ENCODE results near the gene TUBGCP6.
"Not testable (repeated sequence)": the region's sequence is repeated elsewhere in the genome, so short reads cannot be mapped to it uniquely, and the experiment has no call there.

Gene TUBGCP6

DNA sequence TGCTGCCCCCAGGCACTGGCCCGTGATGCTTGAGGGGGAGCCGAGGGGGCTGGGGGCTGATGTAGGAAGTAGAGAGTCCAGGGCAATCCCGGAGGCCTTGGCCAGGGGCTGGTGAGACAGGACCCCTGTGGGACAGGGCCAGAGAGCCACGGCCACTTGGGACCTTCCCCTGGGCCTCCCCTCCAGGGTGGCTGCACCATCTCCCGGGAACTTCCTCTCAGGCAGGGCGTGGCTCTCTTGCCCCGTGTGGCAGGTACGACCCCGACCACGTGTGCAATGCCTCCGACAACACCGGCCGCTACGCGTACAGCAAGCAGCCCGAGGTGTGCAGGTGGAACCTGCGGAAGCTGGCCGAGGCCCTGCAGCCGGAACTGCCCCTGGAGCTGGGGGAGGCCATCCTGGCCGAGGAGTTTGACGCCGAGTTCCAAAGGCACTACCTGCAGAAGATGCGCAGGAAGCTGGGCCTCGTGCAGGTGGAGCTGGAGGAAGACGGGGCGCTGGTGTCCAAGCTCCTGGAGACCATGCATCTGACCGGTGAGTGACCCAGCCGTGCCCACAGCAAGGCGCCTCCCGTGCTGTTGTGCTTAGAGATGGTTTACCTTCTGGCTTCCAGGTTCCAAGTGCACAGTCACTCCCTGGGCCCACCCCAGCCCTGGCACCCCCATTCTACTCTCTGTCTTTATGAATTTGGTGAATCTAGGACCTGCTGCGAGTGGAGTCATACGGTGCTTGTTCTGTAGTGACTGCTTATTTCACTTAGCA lies 34.3 kb downstream of the TUBGCP6 start:
- DNase-seq (ENCODE audit: low read depth, low spot score): no peak

DNA sequence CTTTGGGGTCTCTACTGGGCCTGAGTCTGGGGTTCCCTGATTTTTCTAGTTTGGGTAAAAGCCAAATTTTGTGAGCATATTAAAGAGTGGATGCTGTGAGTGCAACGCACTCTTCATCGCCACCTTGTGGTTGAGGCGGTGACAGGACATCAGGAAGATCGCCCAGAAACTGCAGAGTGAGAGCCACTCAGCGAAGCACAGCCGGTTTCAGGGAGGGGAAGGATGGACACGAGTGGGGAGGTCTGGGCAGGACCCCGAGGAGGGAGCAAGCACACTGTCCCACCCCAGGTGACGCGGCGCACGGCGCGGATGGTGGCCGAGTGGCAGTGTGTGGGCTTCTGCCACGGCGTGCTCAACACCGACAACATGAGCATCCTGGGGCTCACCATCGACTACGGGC lies 34.9 kb downstream of the TUBGCP6 start:
- peak; percentile 27 for DNase-seq (ENCODE audit: low read depth, low spot score)

DNA sequence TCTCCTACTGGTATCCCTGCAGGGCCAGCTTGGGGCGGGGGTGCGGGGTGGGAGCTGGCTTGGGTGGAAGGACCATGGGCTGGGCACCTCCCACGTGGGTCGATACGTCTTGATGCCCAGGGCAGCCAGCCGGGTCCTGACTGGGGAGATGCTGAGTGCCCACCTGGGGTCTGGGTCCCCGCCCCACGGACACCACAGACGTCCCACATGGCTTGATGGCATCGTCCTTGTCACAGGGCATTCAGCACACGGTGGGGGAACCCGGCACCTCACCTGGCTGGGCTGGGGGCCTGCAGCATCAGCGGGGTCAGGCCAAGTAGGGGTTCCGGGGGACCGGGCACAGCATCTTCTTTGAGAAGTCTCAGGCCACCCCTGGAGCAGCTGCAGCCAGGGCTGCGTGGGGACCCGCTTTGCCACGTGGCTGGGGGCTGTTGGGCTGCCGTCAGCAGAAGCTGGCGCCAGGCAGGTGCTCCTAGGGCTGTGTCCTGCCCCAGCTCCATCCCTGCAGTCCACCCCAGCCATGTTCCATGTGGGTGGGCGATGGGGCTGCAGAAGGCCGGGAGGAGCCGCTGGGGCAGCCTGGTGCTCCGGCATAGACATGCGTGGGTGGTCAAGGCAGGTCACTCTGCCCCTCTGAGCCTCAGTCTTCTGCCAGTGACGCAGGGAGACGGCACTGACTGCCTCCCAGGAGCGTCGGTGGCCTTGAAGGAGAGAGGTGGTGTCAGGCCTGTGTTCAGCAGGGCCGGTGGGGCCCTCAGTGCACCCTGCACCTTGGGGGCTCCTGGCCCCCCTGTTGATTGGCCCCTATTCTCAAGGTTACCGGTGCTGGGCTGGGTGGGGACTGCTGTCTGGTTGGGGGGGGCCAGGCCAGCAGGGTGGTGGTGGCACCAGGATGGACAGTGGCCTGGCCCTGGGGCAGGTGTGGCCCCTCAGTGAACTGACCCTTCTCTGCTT lies 35.6 kb downstream of the TUBGCP6 start:
- DNase-seq (ENCODE audit: low read depth, low spot score): no peak

DNA sequence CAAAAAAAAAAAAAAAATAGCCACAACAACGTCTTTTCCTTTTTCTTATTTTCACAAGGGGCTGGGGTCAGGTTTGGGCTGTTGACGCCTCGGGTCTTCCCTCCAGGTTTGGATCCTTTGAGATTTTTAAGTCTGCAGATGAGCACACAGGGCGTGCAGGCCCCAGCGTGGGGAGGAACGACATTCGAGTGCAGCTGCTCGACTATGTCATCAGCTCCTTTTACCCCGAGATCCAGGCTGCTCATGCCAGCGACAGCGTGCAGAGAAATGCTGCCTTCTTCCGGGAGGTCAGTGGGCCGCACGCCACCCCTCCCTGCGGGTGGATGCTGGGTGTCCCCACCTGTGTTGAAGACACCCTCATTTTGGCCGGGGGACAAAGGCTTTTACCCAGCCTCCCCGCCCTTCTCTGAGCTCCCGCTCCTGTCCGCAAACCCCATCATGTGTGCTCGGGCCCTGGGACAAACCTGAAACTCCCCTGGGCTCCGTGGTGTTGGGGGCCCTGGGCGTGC lies 36.3 kb downstream of the TUBGCP6 start:
- no peak for DNase-seq (ENCODE audit: low read depth, low spot score)

DNA sequence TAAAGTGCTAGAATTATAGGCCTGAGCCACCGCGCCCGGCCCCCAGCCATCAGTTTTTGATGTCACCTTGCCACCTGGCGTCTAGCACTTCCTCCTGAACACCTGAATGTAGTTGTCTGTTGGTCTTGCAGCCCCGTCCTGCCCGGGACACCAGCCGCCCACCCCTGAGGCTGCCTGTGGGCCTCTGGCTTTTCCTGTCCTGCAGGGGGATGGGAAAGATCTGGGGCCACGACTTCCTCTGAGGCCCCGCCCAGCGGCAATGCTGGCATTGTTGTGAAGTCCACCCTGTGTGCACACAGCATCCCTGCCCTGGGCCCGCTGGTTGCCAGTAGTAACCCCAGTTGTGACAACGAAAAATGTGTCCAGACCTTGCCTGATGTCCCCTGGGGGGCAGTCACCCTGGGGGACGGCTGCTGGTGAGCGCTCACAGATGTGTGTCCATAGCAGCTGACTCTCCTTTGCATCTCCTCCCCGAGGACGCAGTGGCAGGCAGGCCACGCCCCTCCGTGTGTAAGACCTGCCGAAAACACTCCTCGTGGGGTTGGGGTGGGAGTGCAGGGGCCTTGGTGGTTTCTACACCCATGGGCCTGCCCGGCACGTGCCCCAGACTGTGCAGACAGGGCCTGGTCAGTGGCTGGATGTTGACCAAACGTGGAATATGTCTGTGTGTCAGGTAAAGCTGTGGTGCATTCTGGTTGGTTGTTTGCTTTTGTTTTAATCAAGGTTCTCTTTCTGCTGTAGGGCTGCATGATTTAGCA lies 37.3 kb downstream of the TUBGCP6 start:
- no peak for DNase-seq (ENCODE audit: low read depth, low spot score)

DNA sequence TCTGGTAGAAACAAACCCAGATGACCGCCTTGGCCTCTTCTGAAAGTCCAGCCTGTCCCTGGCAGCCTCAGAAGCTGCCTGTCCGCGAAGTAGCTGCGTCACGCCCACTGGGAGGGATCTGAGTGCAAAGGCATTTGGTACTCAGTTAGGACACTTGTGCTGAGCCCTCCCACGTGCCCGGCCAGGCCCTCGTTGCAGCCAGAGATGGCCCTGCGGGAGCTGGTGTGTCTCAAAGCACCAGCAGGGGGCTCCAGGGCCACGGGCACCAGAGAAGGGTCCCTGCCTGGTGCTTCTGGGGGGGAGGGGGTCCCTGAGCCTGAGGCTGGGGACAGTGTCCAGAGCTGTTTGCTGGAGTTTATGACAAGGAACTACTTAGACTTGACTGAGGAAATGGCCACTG lies 38.2 kb downstream of the TUBGCP6 start:
- no peak for DNase-seq (ENCODE audit: low read depth, low spot score)

DNA sequence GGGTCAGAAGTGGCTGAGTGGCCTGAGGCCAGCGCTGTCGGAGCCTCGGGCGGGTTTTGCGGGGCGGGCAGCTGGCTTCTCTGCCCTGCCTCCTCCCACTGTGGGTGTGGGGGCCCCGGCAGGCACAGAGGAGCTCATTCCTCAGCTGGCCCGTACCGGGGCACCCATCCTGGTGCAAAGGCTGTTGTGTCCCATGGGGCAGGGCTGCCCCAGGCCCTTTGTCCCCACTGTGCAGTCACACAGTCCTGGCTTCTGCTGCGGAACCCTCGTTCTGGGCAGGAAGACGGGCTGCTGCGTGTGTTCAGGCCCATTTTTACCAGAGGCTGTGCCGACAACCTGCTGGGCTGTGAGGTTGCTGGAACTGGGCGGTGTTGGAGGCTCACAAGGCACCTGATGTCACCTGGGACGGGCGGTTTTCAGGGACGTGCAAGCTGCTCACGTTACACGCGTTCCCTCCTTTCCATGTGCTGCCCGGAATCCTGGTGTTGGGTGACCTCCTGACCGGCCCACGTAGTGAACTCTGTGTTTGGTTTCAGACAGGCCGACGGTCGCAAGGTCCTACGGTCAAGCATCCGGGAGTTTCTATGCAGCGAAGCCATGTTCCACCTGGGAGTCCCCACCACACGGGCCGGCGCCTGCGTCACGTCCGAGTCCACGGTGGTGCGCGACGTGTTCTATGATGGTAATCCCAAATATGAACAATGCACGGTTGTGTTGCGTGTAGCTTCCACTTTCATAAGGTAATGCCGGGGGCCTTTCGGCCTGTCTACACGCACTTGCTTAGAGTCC lies 38.8 kb downstream of the TUBGCP6 start:
- DNase-seq (ENCODE audit: low read depth, low spot score): no peak

DNA sequence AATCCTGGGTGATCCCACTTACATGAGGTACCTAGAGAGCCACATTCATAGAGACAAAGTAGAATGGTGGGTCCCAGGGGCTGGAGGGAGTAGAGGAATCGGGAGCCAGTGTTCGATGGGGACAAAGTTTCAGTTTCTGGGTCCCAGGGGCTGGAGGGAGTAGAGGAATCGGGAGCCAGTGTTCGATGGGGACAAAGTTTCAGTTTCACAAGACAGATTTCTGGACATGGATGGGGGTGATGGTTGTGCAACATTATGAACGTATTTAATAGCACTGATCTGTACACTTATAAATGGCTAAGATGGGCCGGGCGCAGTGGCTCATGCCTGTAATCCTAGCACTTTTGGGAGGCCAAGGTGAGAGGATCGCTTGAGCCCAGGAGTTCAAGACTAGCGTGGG lies 39.8 kb downstream of the TUBGCP6 start:
- not testable (repeated sequence) for DNase-seq (ENCODE audit: low read depth, low spot score)

DNA sequence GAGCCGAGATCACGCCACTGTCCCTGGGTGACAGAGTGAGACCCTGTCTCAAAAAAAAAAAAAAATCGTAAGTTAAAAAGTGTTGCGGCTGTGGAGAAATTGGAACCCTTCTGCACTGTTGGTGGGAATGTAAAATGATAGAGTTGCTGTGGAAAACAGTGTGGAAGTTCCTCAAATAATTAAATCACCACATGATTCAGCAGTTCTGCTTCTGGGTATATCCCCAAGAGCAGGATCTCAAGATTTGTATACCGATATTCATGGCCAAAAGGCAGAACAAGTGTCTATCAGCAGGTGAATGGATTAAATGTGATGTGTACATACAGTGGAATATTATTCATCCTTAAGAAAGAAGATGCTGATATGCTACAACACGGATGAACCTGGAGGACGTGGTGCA lies 40.3 kb downstream of the TUBGCP6 start:
- no peak for DNase-seq (ENCODE audit: low read depth, low spot score)

DNA sequence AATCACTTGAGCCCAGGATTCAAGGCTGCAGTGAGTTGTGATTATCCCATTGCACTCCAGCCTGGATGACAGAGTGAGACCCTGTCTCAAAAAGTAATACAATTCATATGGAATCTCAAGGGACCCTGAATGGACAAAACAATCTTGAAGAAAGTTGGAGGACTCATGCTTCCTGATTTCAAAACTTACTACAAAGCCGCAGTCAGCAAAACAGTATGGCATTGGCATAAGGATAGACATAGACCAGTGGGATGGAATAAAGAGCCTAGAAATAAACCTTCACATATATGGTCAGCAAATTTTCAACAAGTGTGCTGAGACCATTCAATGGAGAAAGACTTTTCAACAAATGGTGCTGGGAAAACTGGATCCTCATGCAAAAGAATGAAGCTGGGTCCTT lies 41.5 kb downstream of the TUBGCP6 start:
- DNase-seq (ENCODE audit: low read depth, low spot score): no peak

DNA sequence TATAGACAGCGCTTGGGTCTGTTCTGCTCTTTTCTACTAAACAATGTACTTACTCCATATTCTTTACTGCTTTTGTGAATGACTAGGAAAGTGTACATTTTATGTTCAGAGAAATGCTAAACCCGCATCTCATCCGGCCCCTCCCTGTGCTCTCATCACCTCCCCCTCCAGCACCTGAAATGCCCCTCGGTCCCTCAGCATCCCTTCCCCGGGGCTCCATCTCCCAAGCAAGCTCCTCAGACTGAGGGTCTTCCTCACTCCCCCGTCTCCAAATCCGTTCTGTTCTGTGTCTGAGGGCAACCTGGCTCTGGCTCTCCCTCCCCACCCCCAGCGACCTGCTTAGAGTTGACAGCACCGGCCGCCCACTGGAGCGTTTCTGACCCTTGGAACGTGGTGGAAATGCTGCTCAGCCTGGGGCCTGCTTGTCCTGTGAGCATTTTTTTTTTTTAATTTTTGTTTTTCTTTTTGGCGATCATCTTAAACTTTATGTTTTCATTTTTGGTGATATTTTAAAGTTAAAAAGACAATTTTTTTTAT lies 42.6 kb downstream of the TUBGCP6 start:
- DNase-seq (ENCODE audit: low read depth, low spot score): no peak

DNA sequence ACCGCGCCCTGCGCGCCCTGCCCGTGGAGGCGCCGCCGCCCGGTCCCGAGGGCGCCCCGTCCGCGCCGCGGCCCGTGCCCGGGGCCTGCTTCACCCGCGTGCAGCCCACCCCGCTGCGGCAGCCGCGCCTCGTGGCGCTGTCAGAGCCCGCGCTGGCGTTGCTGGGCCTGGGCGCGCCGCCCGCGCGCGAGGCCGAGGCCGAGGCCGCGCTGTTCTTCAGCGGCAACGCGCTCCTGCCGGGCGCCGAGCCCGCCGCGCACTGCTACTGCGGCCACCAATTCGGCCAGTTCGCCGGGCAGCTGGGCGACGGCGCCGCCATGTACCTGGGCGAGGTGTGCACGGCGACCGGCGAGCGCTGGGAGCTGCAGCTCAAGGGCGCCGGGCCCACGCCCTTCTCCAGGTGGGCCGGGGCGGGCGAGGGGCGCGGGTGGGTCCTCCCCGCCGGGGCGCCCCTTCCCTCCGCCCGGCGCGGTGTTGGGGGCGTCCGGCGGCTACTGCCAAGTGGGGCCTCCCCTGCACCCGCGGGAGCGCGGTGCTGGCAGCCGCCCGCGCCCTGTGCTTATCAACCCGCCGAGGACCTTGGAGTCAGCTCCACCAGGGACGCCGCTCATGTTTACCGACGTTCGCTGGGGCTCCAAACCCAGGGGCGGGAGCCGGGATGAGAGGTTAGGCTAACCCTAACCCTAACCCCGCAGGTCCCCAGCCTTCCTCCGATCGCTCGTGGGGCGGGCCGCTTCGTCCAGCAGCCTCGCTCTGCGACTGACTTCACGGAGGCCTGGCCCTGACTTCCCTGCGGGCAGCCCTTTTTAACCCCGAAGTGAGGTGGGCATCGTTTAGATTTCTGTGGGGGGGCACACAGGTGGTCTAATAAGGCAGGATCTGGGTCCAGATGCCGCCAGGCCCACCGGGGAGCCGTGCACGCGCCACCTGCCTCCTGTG lies 43.4 kb downstream of the TUBGCP6 start:
- DNase-seq (ENCODE audit: low read depth, low spot score): no peak

DNA sequence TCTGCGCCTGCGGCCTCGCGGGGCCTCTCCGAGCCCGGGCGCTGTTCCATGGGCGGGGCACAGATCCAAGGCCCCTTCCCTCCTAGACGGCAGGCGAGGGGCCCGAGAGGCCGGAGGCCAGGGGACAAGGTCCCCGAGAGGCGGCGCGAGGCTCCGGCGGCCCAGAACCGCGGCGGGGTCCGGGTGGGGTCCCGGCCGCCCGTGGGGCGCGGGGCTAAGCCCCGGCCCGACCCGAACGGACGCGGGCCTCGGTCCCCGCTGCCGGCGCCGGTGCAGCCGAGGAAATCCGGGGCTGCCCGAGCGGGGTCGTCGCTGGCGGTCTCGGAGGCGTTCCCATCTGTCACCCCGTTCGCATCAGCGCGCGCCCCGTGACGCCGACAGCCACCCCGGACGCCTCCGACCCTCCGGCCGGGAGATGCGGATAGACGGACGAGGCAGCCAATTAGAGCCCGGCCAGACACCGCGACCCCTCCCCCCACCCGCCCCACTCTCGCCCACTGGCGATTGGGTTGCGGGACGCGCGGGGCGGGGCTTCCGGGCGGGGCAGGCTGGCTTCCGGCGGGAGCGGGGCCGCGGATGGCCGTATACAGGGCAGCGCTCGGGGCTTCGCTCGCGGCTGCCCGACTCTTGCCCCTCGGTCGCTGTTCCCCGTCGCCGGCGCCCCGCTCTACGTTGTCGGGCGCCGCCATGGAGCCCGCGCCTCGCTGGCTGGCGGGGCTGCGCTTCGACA lies 44.2 kb downstream of the TUBGCP6 start, which contains the start of gene SELENOO:
Gene SELENOO (plus strand): TSS at position 551 of the 730 bp plus-strand sequence. CDS start 26 bp downstream, at position 577.
- peak; percentile 88 for DNase-seq (ENCODE audit: low read depth, low spot score)

DNA sequence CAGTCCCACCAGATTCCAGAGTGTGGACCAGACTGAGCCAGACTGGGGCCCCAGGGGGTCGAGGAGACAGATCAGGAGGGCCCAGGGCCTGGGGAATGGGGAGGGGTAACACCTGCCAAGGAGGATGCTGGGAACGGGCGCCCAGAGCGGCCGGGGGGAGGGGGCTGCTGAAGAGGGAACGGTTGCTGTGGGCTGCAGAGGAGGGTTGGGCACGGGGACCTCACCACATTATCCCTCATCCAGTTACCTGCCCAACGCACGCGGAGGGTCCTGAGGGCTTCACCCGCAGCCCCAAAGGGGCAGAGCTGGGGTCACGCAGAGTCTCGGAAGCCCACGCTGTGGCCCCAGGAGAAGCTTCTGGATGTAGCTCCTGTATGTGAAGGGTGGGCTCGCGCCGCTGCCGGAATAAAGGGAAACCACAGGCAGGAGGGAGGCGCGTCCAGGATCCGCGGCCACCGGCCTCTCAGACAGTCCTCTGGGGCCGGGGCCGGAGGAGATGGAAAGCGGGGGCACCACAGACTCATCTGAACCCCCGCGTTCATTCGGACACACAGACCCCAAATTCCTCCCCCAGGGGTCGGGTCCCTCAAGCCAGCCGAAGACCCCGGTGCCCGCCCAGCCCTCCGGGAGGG lies 44.9 kb downstream of the TUBGCP6 start:
- no peak for DNase-seq (ENCODE audit: low read depth, low spot score)

DNA sequence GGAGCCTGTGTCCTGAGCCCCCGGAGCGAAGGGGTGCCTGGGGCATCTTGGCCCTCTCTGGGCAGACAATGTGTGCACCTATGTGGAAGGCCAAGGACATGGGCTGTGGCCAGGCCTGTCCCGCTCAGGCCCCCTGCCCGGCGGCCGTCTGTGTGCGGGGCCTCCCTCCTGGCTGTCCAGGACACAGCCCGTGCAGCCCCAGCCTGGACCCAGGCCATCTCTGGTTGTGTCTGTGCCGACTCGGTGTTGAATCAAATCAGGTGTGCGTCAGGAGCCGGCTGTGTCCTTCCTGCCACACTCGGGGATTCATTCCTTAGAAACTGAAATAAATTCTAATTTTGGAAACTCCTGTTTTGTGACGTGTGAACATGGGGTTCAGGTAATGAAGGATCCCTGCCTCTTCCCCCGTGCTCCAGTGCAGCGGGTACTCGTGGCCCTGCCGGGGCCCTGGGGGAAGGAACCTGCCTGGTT lies 45.5 kb downstream of the TUBGCP6 start:
- no peak for DNase-seq (ENCODE audit: low read depth, low spot score)

DNA sequence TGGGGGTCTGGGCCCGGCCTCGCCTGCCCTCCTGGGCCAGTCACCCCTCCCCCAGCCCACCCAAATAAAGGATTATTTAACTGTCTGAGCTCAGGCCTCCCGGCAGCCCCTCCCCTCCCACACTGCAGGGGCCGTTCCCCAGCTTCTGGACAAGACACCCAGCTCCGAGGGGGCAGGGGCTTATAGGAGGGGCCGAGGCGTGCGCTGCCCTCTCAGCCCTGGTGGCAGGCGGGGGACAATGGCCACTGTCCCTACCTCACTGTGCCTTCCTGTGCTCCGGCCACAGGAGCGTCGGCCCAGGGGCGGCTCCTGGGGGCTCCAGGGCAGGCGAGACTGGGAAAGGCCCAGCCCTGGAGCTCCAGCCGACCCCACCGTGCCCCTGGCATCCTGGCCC lies 46.2 kb downstream of the TUBGCP6 start:
- DNase-seq (ENCODE audit: low read depth, low spot score): no peak

DNA sequence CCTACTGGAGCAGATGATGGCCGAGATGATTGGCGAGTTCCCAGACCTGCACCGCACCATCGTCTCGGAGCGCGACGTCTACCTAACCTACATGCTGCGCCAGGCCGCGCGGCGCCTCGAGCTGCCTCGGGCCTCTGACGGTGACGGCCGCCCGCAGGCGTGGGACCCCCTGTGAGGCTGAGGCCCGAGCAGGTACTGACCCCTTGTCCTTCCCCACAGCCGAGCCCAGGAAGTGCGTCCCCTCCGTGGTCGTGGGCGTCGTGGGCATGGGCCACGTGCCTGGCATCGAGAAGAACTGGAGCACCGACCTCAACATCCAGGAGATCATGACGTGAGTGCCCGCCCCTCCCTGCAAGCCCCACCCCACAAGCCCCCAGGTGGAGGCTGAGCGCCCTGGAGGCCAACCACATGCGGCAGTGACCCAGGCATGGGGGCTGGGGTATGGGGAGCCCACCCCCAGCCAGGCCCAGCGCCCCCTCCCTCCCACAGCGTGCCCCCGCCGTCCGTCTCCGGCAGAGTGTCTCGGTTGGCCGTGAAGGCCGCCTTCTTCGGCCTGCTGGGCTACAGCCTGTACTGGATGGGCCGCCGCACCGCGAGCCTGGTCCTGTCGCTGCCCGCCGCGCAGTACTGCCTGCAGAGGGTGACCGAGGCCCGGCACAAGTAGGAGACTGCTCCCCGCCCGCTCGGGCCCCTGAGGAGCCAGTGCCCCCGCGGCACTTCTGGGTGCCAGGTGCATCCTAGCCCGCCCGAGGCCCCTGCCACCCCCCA lies 46.8 kb downstream of the TUBGCP6 start:
- DNase-seq (ENCODE audit: low read depth, low spot score): no peak
